Suprapubic skin (tissue), 4 donors: ENCODE data around the gene ARFIP2.

Source experiments
- CTCF ChIP-seq, 2 donors: fragments of 200-600 bp in 1 of 2; fragments of 450-650 bp in 1 of 2; sonication (generic) in 1 of 2; IDR thresholded peaks; one replicate each; pipeline ENCODE4 v1.5.1; 2016 to 2019; ENCODE audit warnings: antibody characterized with exemption in 2 of 2, mild to moderate bottlenecking in 1 of 2, moderate library complexity in 1 of 2
- POLR2A ChIP-seq, 2 donors: fragments of 450-650 bp; IDR thresholded peaks; one replicate each; pipeline ENCODE4 v1.6.1; 2017; ENCODE audit warnings: antibody characterized with exemption in 2 of 2, mild to moderate bottlenecking in 2 of 2, moderate library complexity in 2 of 2
- POLR2AphosphoS5 ChIP-seq, 3 donors: sonication (generic); formaldehyde crosslinking; IDR thresholded peaks; one replicate each; pipeline ENCODE4 v1.6.1; 2017; ENCODE audit warnings: antibody characterized with exemption in 3 of 3

DNA sequence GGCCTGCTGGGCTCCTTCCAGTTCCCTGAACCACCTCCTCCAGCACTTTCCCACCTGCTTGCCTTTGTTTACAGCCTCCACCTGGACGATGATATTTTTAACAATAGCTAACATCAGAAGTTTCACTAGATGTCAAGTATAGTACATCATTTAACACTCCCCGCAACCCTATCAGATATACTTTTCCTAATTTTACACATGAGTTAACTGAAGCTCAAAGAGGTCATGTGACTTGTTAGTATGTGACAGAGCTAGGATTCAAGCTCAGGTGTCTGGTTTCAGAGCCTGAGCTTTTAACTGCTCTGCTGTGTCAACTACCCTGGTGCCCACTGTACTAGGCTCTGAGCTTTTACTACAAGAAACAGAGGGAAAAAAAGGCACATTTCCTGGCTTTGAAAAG, 26.1 kb downstream of the ARFIP2 start:
- TF ChIP-seq CTCF (IDR thresholded peaks at IDR 0.05) = no peak
- TF ChIP-seq POLR2AphosphoS5 (IDR thresholded peaks at IDR 0.05) = no peak
- no peak for TF ChIP-seq POLR2A (IDR thresholded peaks at IDR 0.05)
